Skeletal muscle tissue (tissue), 4 donors: ENCODE data around the gene TSPAN9. TPM values are rescaled to one million over a fixed set of nuclear protein-coding genes. Genes with fewer than 3 reads are reported as not detected.

Source experiments
- H3K27ac ChIP-seq: one replicate; pipeline ENCODE4 v1.7.0; 2013; ENCODE audit warnings: mild to moderate bottlenecking, low read depth, low read length, inconsistent platforms
- H3K27me3 ChIP-seq, 3 donors: one replicate each; pipeline ENCODE4 v1.7.0; 2013; ENCODE audit warnings: low read length in 3 of 3; ENCODE audit not compliant: control insufficient read depth in 3 of 3, insufficient read depth in 3 of 3
- H3K36me3 ChIP-seq, 3 donors: one replicate each; pipeline ENCODE4 v1.7.0; 2013; ENCODE audit warnings: low read length in 3 of 3; ENCODE audit not compliant: control insufficient read depth in 3 of 3, insufficient read depth in 3 of 3
- H3K4me1 ChIP-seq, 3 donors: one replicate each; pipeline ENCODE4 v1.7.0; 2013; ENCODE audit warnings: low read length in 3 of 3, mild to moderate bottlenecking in 3 of 3; ENCODE audit not compliant: control insufficient read depth in 3 of 3, insufficient read depth in 3 of 3
- H3K4me3 ChIP-seq, 3 donors: one replicate each; pipeline ENCODE4 v1.7.0; 2013; ENCODE audit warnings: low read length in 3 of 3
- H3K9ac ChIP-seq, 3 donors: one replicate each; pipeline ENCODE4 v1.7.0; 2013; ENCODE audit warnings: low read length in 3 of 3, mild to moderate bottlenecking in 3 of 3, moderate library complexity in 2 of 3, low read depth in 1 of 3
- H3K9me3 ChIP-seq, 3 donors: one replicate each; pipeline ENCODE4 v1.7.0; 2013; ENCODE audit warnings: low read length in 3 of 3; ENCODE audit not compliant: control insufficient read depth in 3 of 3
- total RNA-seq: library from RNA; depleted of rRNA; stranded (reverse); fragments of >200 nt; gene quantifications from one replicate; pipeline ENCODE4 v1.2.3, GENCODE V29; 2014
- donor health status: Osteomylitis.

The TSPAN9 gene
- total RNA-seq, 1 donor from 2014 or later = 66.3 TPM

DNA sequence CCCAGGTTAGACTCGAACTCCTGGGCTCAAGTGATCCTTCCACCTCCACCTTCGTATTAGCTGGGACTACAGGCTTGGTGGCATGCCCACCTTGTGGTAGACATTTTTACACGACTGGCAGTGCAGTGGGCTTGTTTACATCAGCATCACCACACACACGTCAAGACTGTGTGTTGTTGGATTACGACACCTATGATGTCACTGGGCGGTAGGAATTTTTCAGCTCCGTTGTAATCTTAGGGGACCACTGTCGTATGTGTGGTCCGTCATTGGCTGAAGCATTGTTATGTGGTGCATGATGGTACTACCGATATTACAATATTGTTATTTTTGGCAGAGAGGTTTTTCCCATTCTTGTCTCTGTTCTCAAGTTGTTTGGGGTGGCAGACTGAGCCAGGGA lies 50.7 kb downstream of the TSPAN9 start:
- peaks cover 0 to 2% (median 0%) of the 10 kb centered on the region in 3 donors for H3K9me3 ChIP-seq
- peaks cover 30 to 39% (median 39%) of the 10 kb centered on the region in 3 donors for H3K4me1 ChIP-seq
- no peak overlapping the region for H3K9ac ChIP-seq
- H3K36me3 ChIP-seq = no peaks in the 10 kb centered on the region
- no peaks in the 10 kb centered on the region for H3K27me3 ChIP-seq
- H3K27ac ChIP-seq = no peak overlapping the region
- H3K4me3 ChIP-seq = no peak overlapping the region

GRCh38 chr12:3128498-3129293 lies 51.5 kb downstream of the TSPAN9 start:
- Histone ChIP-seq H3K9ac (no peak overlapping the region), H3K4me3 (no peak overlapping the region), H3K27ac (no peak overlapping the region), H3K36me3 (no peaks in the 10 kb centered on the region), H3K27me3 (no peaks in the 10 kb centered on the region), H3K4me1 (peaks cover 27 to 39% (median 37%) of the 10 kb centered on the region in 3 donors), H3K9me3 (peaks cover 0 to 2% (median 0%) of the 10 kb centered on the region in 3 donors)

GRCh38 chr12:3129301-3130056 lies 52.3 kb downstream of the TSPAN9 start:
- H3K4me1 ChIP-seq = peaks cover 27 to 36% (median 36%) of the 10 kb centered on the region in 3 donors
- H3K4me3 ChIP-seq = peak overlapping the region in 2 of 3 donors; percentile 36 to 65
- H3K9me3 ChIP-seq = peaks cover 0 to 2% (median 0%) of the 10 kb centered on the region in 3 donors
- H3K27ac ChIP-seq = peak overlapping the region; percentile 48
- no peak overlapping the region for H3K9ac ChIP-seq
- no peaks in the 10 kb centered on the region for H3K36me3 ChIP-seq
- no peaks in the 10 kb centered on the region for H3K27me3 ChIP-seq

- Histone ChIP-seq H3K36me3 (no peaks in the 10 kb centered on the region), H3K4me3 (peak overlapping the region; percentile 36 to 65 (median 59)), H3K27ac (peak overlapping the region; percentile 48), H3K27me3 (no peaks in the 10 kb centered on the region), H3K9ac (peak overlapping the region; percentile 66 to 75 (median 68)), H3K9me3 (no peaks in the 10 kb centered on the region), H3K4me1 (peaks cover 27 to 36% (median 36%) of the 10 kb centered on the region in 3 donors)
Observed at GRCh38 chr12:3130057-3130830, 53.1 kb downstream of the TSPAN9 start.

DNA sequence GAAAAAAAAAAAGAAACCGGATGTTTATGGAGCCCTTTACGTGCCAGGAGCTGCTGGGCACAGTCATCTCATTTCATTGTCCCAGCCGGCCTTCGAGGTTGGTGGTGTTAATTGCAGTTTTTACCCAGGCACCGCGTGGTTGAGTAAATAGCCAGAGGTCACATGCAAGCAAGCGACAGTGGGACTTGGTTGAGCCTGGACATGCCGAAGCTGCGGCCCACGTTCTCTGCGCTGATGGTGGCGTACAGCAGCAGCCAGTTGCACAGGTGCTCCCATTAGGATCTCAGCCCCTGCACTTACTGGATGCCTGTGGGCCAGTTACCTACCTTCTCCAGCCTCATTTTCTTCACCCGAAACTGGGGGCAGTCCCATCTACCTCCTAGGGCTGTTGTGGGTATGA lies 54.0 kb downstream of the TSPAN9 start:
- Histone ChIP-seq H3K4me1 (peaks cover 30 to 38% (median 36%) of the 10 kb centered on the region in 3 donors), H3K27ac (no peak overlapping the region), H3K4me3 (no peak overlapping the region), H3K9me3 (no peaks in the 10 kb centered on the region), H3K36me3 (no peaks in the 10 kb centered on the region), H3K27me3 (no peaks in the 10 kb centered on the region), H3K9ac (no peak overlapping the region)

DNA sequence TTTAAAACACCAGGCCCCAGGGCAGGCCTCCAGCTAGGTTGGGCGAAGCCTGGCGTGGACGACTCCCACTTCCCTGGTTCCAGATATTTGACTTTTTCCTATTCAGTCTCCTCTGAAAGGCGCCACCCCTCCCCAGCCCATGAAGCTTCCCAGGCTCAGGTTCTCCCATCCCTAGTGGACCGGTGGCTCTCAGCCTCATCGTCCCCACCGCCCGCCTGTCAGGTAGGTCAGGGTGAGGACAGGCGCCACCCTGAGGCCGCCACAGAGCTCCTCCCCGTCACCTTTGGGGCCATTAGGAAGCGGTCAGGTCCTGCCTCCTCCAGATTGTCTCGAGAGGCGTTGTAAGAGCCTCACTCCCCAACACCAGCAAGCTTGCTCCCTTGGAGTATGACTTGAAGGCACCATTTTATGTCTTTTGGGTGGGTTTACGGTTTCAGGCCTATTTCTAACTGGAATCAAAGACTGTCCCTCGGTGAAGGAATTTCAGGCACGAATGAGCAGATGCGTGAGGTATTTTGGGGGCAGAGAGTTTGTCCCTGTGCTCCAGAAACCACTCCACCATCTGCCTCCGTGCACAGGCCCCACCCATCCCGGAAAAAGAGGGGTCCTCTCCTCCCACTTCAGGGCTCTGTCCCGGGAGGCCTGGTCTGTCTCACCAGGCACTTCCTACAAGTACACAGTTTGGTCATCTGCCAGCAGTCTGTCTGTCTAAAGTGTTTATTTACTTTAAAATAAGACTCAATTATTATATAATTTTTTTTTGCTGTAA lies 55.6 kb downstream of the TSPAN9 start:
- Histone ChIP-seq H3K9ac (no peak overlapping the region), H3K4me1 (peaks cover 38 to 51% (median 48%) of the 10 kb centered on the region in 3 donors), H3K9me3 (no peaks in the 10 kb centered on the region), H3K36me3 (no peaks in the 10 kb centered on the region), H3K27ac (no peak overlapping the region), H3K4me3 (no peak overlapping the region), H3K27me3 (no peaks in the 10 kb centered on the region)

- Histone ChIP-seq H3K4me3 (no peak overlapping the region), H3K27ac (no peak overlapping the region), H3K27me3 (no peaks in the 10 kb centered on the region), H3K36me3 (no peaks in the 10 kb centered on the region), H3K9ac (peak overlapping the region in 1 of 3 donors; percentile 25), H3K4me1 (peaks cover 39 to 52% (median 49%) of the 10 kb centered on the region in 3 donors), H3K9me3 (no peaks in the 10 kb centered on the region)
Observed at GRCh38 chr12:3133405-3133783, 56.2 kb downstream of the TSPAN9 start.

DNA sequence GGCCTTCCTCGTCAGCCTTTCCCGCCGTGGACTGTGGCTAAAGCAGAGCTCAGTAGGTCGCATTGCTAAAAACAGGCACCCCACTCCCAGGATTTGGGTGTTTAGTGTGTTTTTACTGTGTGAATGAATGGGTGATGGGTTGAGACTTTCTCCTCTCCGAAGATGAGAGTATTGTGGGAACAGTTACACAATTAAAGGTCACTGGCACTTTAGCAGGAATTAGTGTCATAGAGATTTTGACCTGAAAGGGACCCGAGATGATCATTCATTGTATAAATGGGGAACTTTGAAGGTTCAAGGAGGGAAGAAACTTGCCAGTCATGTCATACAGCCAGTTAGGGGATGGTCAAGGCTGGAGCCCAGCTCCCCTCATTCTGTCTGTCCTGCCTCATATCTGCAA lies 56.9 kb downstream of the TSPAN9 start:
- no peak overlapping the region for H3K4me3 ChIP-seq
- no peaks in the 10 kb centered on the region for H3K27me3 ChIP-seq
- H3K27ac ChIP-seq = no peak overlapping the region
- peaks cover 39 to 52% (median 49%) of the 10 kb centered on the region in 3 donors for H3K4me1 ChIP-seq
- H3K9ac ChIP-seq = no peak overlapping the region
- H3K36me3 ChIP-seq = no peaks in the 10 kb centered on the region
- no peaks in the 10 kb centered on the region for H3K9me3 ChIP-seq

DNA sequence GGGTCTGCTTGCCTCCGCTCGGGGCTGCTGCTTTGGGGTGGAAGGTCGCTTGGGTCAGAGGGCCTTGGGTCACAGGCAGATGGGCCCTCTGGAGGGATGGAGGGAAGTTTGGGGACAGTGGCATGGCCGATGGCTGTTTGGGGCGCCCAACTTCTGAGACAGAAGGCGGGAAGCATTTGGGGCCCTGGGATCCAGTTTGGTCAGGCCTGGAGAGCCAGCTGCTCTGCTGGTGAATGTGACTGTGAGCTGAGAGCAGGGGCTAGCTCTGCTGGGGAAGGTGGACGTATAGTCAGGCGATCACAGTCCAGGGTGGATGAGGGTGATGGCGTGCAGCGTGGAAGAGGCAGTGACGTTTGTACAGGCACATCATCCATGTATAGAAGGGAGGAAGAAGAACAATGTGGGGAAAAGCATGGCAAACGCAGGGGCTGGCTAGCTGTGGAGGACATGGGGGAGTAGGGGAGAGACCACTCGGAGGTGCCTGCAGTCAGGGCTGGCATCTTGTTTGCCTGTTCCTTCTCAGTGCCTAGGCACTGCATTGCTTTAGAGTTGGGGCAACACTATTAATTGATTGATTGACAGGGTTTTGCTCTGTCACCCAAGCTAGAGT lies 57.5 kb downstream of the TSPAN9 start:
- H3K4me3 ChIP-seq = no peak overlapping the region
- H3K27ac ChIP-seq = no peak overlapping the region
- no peaks in the 10 kb centered on the region for H3K27me3 ChIP-seq
- H3K4me1 ChIP-seq = peaks cover 39 to 52% (median 48%) of the 10 kb centered on the region in 3 donors
- H3K9me3 ChIP-seq = no peaks in the 10 kb centered on the region
- H3K9ac ChIP-seq = no peak overlapping the region
- H3K36me3 ChIP-seq = no peaks in the 10 kb centered on the region
